Measurements from ENCODE around the gene EHMT1.

Gene EHMT1

GRCh38 chr9:137700911-137701310, 82.1 kb downstream of the EHMT1 start:
- H3K27ac ChIP-seq (ENCODE audit: low read depth, low read length): no peak overlapping the region
- peaks cover 58% of the 10 kb centered on the region for H3K79me2 ChIP-seq (ENCODE audit: control insufficient read depth, insufficient read depth, low read length)
- no peak overlapping the region for H2AK5ac ChIP-seq (ENCODE audit: low read length)
- no peak overlapping the region for H4K5ac ChIP-seq (ENCODE audit: low read length)
- H3K4me2 ChIP-seq (ENCODE audit: low read length): no peak overlapping the region
- WGBS (ENCODE audit: extremely low coverage, insufficient coverage, low lambda C conversion rate): no CpG with 5 or more reads among the region's 4 CpGs
- H4K8ac ChIP-seq (ENCODE audit: low read depth, low read length): no peak overlapping the region
- H3K18ac ChIP-seq (ENCODE audit: low read length): no peak overlapping the region
- H3K4me1 ChIP-seq (ENCODE audit: control insufficient read depth, low read depth, low read length): no peaks in the 10 kb centered on the region
- H3K23ac ChIP-seq (ENCODE audit: low read length): no peak overlapping the region
- H3K36me3 ChIP-seq (ENCODE audit: control insufficient read depth, insufficient read depth, low read length): no peaks in the 10 kb centered on the region
- no peak overlapping the region for H3K4ac ChIP-seq (ENCODE audit: low read depth, low read length)
- H2BK120ac ChIP-seq (ENCODE audit: low read depth, low read length): no peak overlapping the region
- no peak overlapping the region for H2BK5ac ChIP-seq (ENCODE audit: low read length)
- H3K27me3 ChIP-seq (ENCODE audit: insufficient read depth, low read length, poor library complexity): no peaks in the 10 kb centered on the region
- no peak overlapping the region for H3K56ac ChIP-seq (ENCODE audit: low read length)
- no peak overlapping the region for H2BK15ac ChIP-seq (replicated peaks; ENCODE audit: low read depth)
- H3K9ac ChIP-seq (ENCODE audit: low read length): no peak overlapping the region
- peaks cover 33% of the 10 kb centered on the region for H3K79me1 ChIP-seq (ENCODE audit: low read length)
- no peak overlapping the region for H3K4me3 ChIP-seq (ENCODE audit: low read length)
- no peak for DNase-seq

GRCh38 chr9:137702615-137703379, 84.0 kb downstream of the EHMT1 start:
- Histone ChIP-seq H3K9ac (ENCODE audit: low read length) (no peak overlapping the region), H3K4me2 (ENCODE audit: low read length) (no peak overlapping the region), H3K23ac (ENCODE audit: low read length) (no peak overlapping the region), H4K5ac (ENCODE audit: low read length) (no peak overlapping the region), H3K79me2 (ENCODE audit: control insufficient read depth, insufficient read depth, low read length) (peaks cover 57% of the 10 kb centered on the region), H3K79me1 (ENCODE audit: low read length) (peaks cover 30% of the 10 kb centered on the region), H2BK15ac (replicated peaks; ENCODE audit: low read depth) (no peak overlapping the region), H3K4me1 (ENCODE audit: control insufficient read depth, low read depth, low read length) (no peaks in the 10 kb centered on the region), H4K8ac (ENCODE audit: low read depth, low read length) (no peak overlapping the region), H2BK5ac (ENCODE audit: low read length) (no peak overlapping the region), H3K4ac (ENCODE audit: low read depth, low read length) (no peak overlapping the region), H3K4me3 (ENCODE audit: low read length) (no peak overlapping the region), H2AK5ac (ENCODE audit: low read length) (no peak overlapping the region), H3K27me3 (ENCODE audit: insufficient read depth, low read length, poor library complexity) (no peaks in the 10 kb centered on the region), H2BK120ac (ENCODE audit: low read depth, low read length) (no peak overlapping the region), H3K36me3 (ENCODE audit: control insufficient read depth, insufficient read depth, low read length) (no peaks in the 10 kb centered on the region), H3K27ac (ENCODE audit: low read depth, low read length) (no peak overlapping the region), H3K18ac (ENCODE audit: low read length) (no peak overlapping the region), H3K56ac (ENCODE audit: low read length) (no peak overlapping the region)
- WGBS (ENCODE audit: extremely low coverage, insufficient coverage, low lambda C conversion rate): no CpG with 5 or more reads among the region's 7 CpGs
- no peak for DNase-seq

GRCh38 chr9:137703842-137704508, 85.2 kb downstream of the EHMT1 start:
- no CpG with 5 or more reads among the region's 6 CpGs for WGBS (ENCODE audit: extremely low coverage, insufficient coverage, low lambda C conversion rate)
- Histone ChIP-seq H3K79me2 (ENCODE audit: control insufficient read depth, insufficient read depth, low read length) (peaks cover 58% of the 10 kb centered on the region), H3K36me3 (ENCODE audit: control insufficient read depth, insufficient read depth, low read length) (no peaks in the 10 kb centered on the region), H3K4ac (ENCODE audit: low read depth, low read length) (no peak overlapping the region), H3K4me3 (ENCODE audit: low read length) (no peak overlapping the region), H3K27me3 (ENCODE audit: insufficient read depth, low read length, poor library complexity) (no peaks in the 10 kb centered on the region), H4K5ac (ENCODE audit: low read length) (no peak overlapping the region), H3K27ac (ENCODE audit: low read depth, low read length) (no peak overlapping the region), H2BK120ac (ENCODE audit: low read depth, low read length) (no peak overlapping the region), H3K18ac (ENCODE audit: low read length) (no peak overlapping the region), H3K4me2 (ENCODE audit: low read length) (no peak overlapping the region), H3K9ac (ENCODE audit: low read length) (no peak overlapping the region), H2BK5ac (ENCODE audit: low read length) (no peak overlapping the region), H2BK15ac (replicated peaks; ENCODE audit: low read depth) (no peak overlapping the region), H3K79me1 (ENCODE audit: low read length) (peaks cover 32% of the 10 kb centered on the region), H3K56ac (ENCODE audit: low read length) (no peak overlapping the region), H3K4me1 (ENCODE audit: control insufficient read depth, low read depth, low read length) (no peaks in the 10 kb centered on the region), H2AK5ac (ENCODE audit: low read length) (no peak overlapping the region), H3K23ac (ENCODE audit: low read length) (no peak overlapping the region), H4K8ac (ENCODE audit: low read depth, low read length) (no peak overlapping the region)
- DNase-seq: no peak

GRCh38 chr9:137705443-137705863, 86.6 kb downstream of the EHMT1 start:
- no peak overlapping the region for H4K8ac ChIP-seq (ENCODE audit: low read depth, low read length)
- no peak overlapping the region for H4K5ac ChIP-seq (ENCODE audit: low read length)
- H3K9ac ChIP-seq (ENCODE audit: low read length): no peak overlapping the region
- no peak overlapping the region for H2BK5ac ChIP-seq (ENCODE audit: low read length)
- H3K27me3 ChIP-seq (ENCODE audit: insufficient read depth, low read length, poor library complexity): no peaks in the 10 kb centered on the region
- H2BK120ac ChIP-seq (ENCODE audit: low read depth, low read length): no peak overlapping the region
- no peak overlapping the region for H3K4me3 ChIP-seq (ENCODE audit: low read length)
- H3K18ac ChIP-seq (ENCODE audit: low read length): no peak overlapping the region
- no peak overlapping the region for H3K4ac ChIP-seq (ENCODE audit: low read depth, low read length)
- H3K79me1 ChIP-seq (ENCODE audit: low read length): peaks cover 34% of the 10 kb centered on the region
- H3K56ac ChIP-seq (ENCODE audit: low read length): no peak overlapping the region
- no peaks in the 10 kb centered on the region for H3K4me1 ChIP-seq (ENCODE audit: control insufficient read depth, low read depth, low read length)
- H2BK15ac ChIP-seq (replicated peaks; ENCODE audit: low read depth): no peak overlapping the region
- H3K23ac ChIP-seq (ENCODE audit: low read length): no peak overlapping the region
- no peak overlapping the region for H2AK5ac ChIP-seq (ENCODE audit: low read length)
- H3K27ac ChIP-seq (ENCODE audit: low read depth, low read length): no peak overlapping the region
- no peak for DNase-seq
- H3K79me2 ChIP-seq (ENCODE audit: control insufficient read depth, insufficient read depth, low read length): peaks cover 60% of the 10 kb centered on the region
- WGBS (ENCODE audit: extremely low coverage, insufficient coverage, low lambda C conversion rate): no CpG with 5 or more reads among the region's 8 CpGs
- no peak overlapping the region for H3K4me2 ChIP-seq (ENCODE audit: low read length)
- H3K36me3 ChIP-seq (ENCODE audit: control insufficient read depth, insufficient read depth, low read length): no peaks in the 10 kb centered on the region

GRCh38 chr9:137705906-137706305, 87.1 kb downstream of the EHMT1 start:
- H2BK120ac ChIP-seq (ENCODE audit: low read depth, low read length): no peak overlapping the region
- H3K79me1 ChIP-seq (ENCODE audit: low read length): peaks cover 32% of the 10 kb centered on the region
- H4K5ac ChIP-seq (ENCODE audit: low read length): no peak overlapping the region
- no peak overlapping the region for H3K56ac ChIP-seq (ENCODE audit: low read length)
- H3K27ac ChIP-seq (ENCODE audit: low read depth, low read length): no peak overlapping the region
- no peaks in the 10 kb centered on the region for H3K27me3 ChIP-seq (ENCODE audit: insufficient read depth, low read length, poor library complexity)
- no peak overlapping the region for H2AK5ac ChIP-seq (ENCODE audit: low read length)
- H3K79me2 ChIP-seq (ENCODE audit: control insufficient read depth, insufficient read depth, low read length): peaks cover 56% of the 10 kb centered on the region
- no CpG with 5 or more reads among the region's 10 CpGs for WGBS (ENCODE audit: extremely low coverage, insufficient coverage, low lambda C conversion rate)
- H3K4me2 ChIP-seq (ENCODE audit: low read length): no peak overlapping the region
- no peak overlapping the region for H2BK5ac ChIP-seq (ENCODE audit: low read length)
- no peaks in the 10 kb centered on the region for H3K36me3 ChIP-seq (ENCODE audit: control insufficient read depth, insufficient read depth, low read length)
- no peak overlapping the region for H3K4ac ChIP-seq (ENCODE audit: low read depth, low read length)
- no peak overlapping the region for H3K4me3 ChIP-seq (ENCODE audit: low read length)
- H3K4me1 ChIP-seq (ENCODE audit: control insufficient read depth, low read depth, low read length): no peaks in the 10 kb centered on the region
- H3K18ac ChIP-seq (ENCODE audit: low read length): no peak overlapping the region
- H3K23ac ChIP-seq (ENCODE audit: low read length): no peak overlapping the region
- DNase-seq: no peak
- no peak overlapping the region for H3K9ac ChIP-seq (ENCODE audit: low read length)
- H2BK15ac ChIP-seq (replicated peaks; ENCODE audit: low read depth): no peak overlapping the region
- no peak overlapping the region for H4K8ac ChIP-seq (ENCODE audit: low read depth, low read length)

All from mesendoderm (in vitro differentiated cells).